Mucosa of stomach (tissue), 1 donor: ENCODE data around the gene WRAP53.

Source experiments
- H3K27me3 ChIP-seq: one replicate; pipeline ENCODE4 v1.7.0; 2013; ENCODE audit warnings: mild to moderate bottlenecking, low read length; ENCODE audit not compliant: control insufficient read depth, insufficient read depth
- H3K36me3 ChIP-seq: one replicate; pipeline ENCODE4 v1.7.0; 2013; ENCODE audit warnings: low read length; ENCODE audit not compliant: control insufficient read depth, insufficient read depth
- H3K4me1 ChIP-seq: one replicate; pipeline ENCODE4 v1.7.0; 2013; ENCODE audit warnings: mild to moderate bottlenecking, low read length; ENCODE audit not compliant: control insufficient read depth, insufficient read depth
- H3K4me3 ChIP-seq: one replicate; pipeline ENCODE4 v1.7.0; 2013; ENCODE audit warnings: low read length
- H3K9ac ChIP-seq: one replicate; pipeline ENCODE4 v1.7.0; 2013; ENCODE audit warnings: mild to moderate bottlenecking, low read length, moderate library complexity
- H3K9me3 ChIP-seq: one replicate; pipeline ENCODE4 v1.7.0; 2013; ENCODE audit warnings: mild to moderate bottlenecking, low read length, moderate library complexity; ENCODE audit not compliant: control insufficient read depth
- donor health status: Pancreatic carcinoma.

WRAP53 gene

GRCh38 chr17:7715936-7716886 is 27.9 kb downstream of the WRAP53 start:
- peak overlapping the region; percentile 59 for H3K9ac ChIP-seq
- peak overlapping the region; percentile 18 for H3K4me3 ChIP-seq
- H3K27me3 ChIP-seq: peaks cover 67% of the 10 kb centered on the region
- no peaks in the 10 kb centered on the region for H3K9me3 ChIP-seq
- H3K36me3 ChIP-seq: no peaks in the 10 kb centered on the region
- peaks cover 23% of the 10 kb centered on the region for H3K4me1 ChIP-seq

GRCh38 chr17:7716901-7717755 is 28.9 kb downstream of the WRAP53 start, which contains the start of gene DNAH2:
TSS of gene DNAH2 (plus strand) at chr17:7717744. CDS start at chr17:7719735, 1,991 bp downstream.
- no peaks in the 10 kb centered on the region for H3K9me3 ChIP-seq
- peak within 1 kb of the TSS; percentile 59 for H3K9ac ChIP-seq
- H3K4me3 ChIP-seq: peak within 1 kb of the TSS; percentile 18
- no peaks in the 10 kb centered on the region for H3K36me3 ChIP-seq
- H3K4me1 ChIP-seq: peaks cover 23% of the 10 kb centered on the region
- H3K27me3 ChIP-seq: peaks cover 58% of the 10 kb centered on the region

GRCh38 chr17:7717756-7718350 is 29.6 kb downstream of the WRAP53 start:
- peak overlapping the region; percentile 59 for H3K9ac ChIP-seq
- no peaks in the 10 kb centered on the region for H3K9me3 ChIP-seq
- H3K4me3 ChIP-seq: peak overlapping the region; percentile 18
- H3K4me1 ChIP-seq: peaks cover 23% of the 10 kb centered on the region
- peaks cover 50% of the 10 kb centered on the region for H3K27me3 ChIP-seq
- no peaks in the 10 kb centered on the region for H3K36me3 ChIP-seq

- H3K36me3 ChIP-seq: no peaks in the 10 kb centered on the region
- no peaks in the 10 kb centered on the region for H3K9me3 ChIP-seq
- peaks cover 40% of the 10 kb centered on the region for H3K27me3 ChIP-seq
- H3K4me3 ChIP-seq: no peak overlapping the region
- H3K4me1 ChIP-seq: peaks cover 23% of the 10 kb centered on the region
- H3K9ac ChIP-seq: no peak overlapping the region
Measured at GRCh38 chr17:7719661-7720060, 31.4 kb downstream of the WRAP53 start.

GRCh38 chr17:7720125-7720524 is 31.8 kb downstream of the WRAP53 start:
- Histone ChIP-seq H3K4me3 (no peak overlapping the region), H3K9me3 (no peaks in the 10 kb centered on the region), H3K4me1 (peaks cover 23% of the 10 kb centered on the region), H3K36me3 (no peaks in the 10 kb centered on the region), H3K27me3 (peaks cover 36% of the 10 kb centered on the region), H3K9ac (no peak overlapping the region)

- H3K36me3 ChIP-seq: no peaks in the 10 kb centered on the region
- H3K4me1 ChIP-seq: peaks cover 14% of the 10 kb centered on the region
- H3K27me3 ChIP-seq: peaks cover 21% of the 10 kb centered on the region
- no peak overlapping the region for H3K4me3 ChIP-seq
- no peaks in the 10 kb centered on the region for H3K9me3 ChIP-seq
- no peak overlapping the region for H3K9ac ChIP-seq
Measured at GRCh38 chr17:7721612-7722011, 33.3 kb downstream of the WRAP53 start.

- Histone ChIP-seq H3K36me3 (no peaks in the 10 kb centered on the region), H3K4me3 (no peak overlapping the region), H3K27me3 (no peaks in the 10 kb centered on the region), H3K9ac (no peak overlapping the region), H3K9me3 (no peaks in the 10 kb centered on the region), H3K4me1 (no peaks in the 10 kb centered on the region)
Measured at GRCh38 chr17:7727886-7728285, 39.6 kb downstream of the WRAP53 start.

- no peak overlapping the region for H3K9ac ChIP-seq
- H3K4me1 ChIP-seq: no peaks in the 10 kb centered on the region
- H3K9me3 ChIP-seq: no peaks in the 10 kb centered on the region
- H3K4me3 ChIP-seq: no peak overlapping the region
- H3K36me3 ChIP-seq: no peaks in the 10 kb centered on the region
- H3K27me3 ChIP-seq: no peaks in the 10 kb centered on the region
Measured at GRCh38 chr17:7729816-7730215, 41.5 kb downstream of the WRAP53 start.

GRCh38 chr17:7732981-7733539 is 44.8 kb downstream of the WRAP53 start:
- H3K4me3 ChIP-seq: no peak overlapping the region
- no peaks in the 10 kb centered on the region for H3K9me3 ChIP-seq
- H3K27me3 ChIP-seq: peaks cover 5% of the 10 kb centered on the region
- no peak overlapping the region for H3K9ac ChIP-seq
- no peaks in the 10 kb centered on the region for H3K36me3 ChIP-seq
- H3K4me1 ChIP-seq: no peaks in the 10 kb centered on the region

GRCh38 chr17:7737601-7738000 is 49.3 kb downstream of the WRAP53 start:
- Histone ChIP-seq H3K4me3 (no peak overlapping the region), H3K9ac (no peak overlapping the region), H3K27me3 (peaks cover 8% of the 10 kb centered on the region)

GRCh38 chr17:7739746-7740145 is 51.5 kb downstream of the WRAP53 start:
- H3K4me1 ChIP-seq: peaks cover 14% of the 10 kb centered on the region

More at GRCh38 chr17:7737601-7738000, 49.3 kb downstream of the WRAP53 start:
- Histone ChIP-seq H3K9me3 (no peaks in the 10 kb centered on the region), H3K4me1 (no peaks in the 10 kb centered on the region), H3K36me3 (no peaks in the 10 kb centered on the region)

More at GRCh38 chr17:7739746-7740145, 51.5 kb downstream of the WRAP53 start:
- no peak overlapping the region for H3K4me3 ChIP-seq
- peaks cover 8% of the 10 kb centered on the region for H3K27me3 ChIP-seq
- no peak overlapping the region for H3K9ac ChIP-seq
- no peaks in the 10 kb centered on the region for H3K9me3 ChIP-seq
- H3K36me3 ChIP-seq: no peaks in the 10 kb centered on the region
